AG04450 (cell line): ENCODE results near the gene ABO. TPM values are rescaled to one million over a fixed set of nuclear protein-coding genes. Genes with fewer than 3 reads are reported as not detected.
"Not testable (repeated sequence)": the region's sequence is repeated elsewhere in the genome, so short reads cannot be mapped to it uniquely, and the experiment has no call there.

ENCODE experiments used
- CTCF ChIA-PET: fragments of 300-600, 350-600 bp; formaldehyde crosslinking; extraction: SDS; loops from one replicate; lab custom pipeline; 2022; ENCODE audit warnings: antibody characterized with exemption, inconsistent platforms; lab: Charles Lee
- POLR2A ChIA-PET: fragments of 350-600 bp; formaldehyde crosslinking; extraction: SDS; loops from one replicate; lab custom pipeline; 2021; ENCODE audit warnings: antibody characterized with exemption, inconsistent platforms; lab: Yijun Ruan, JAX
- DNase-seq: peaks from one replicate; pipeline ENCODE4 v3.0.0-alpha.2; 2011; ENCODE audit warnings: low read depth, low spot score
- H3K27ac ChIP-seq: one replicate; pipeline ENCODE4 v1.5.1; 2012; ENCODE audit warnings: low read depth, low read length, control low read depth
- H3K27me3 ChIP-seq: one replicate; pipeline ENCODE4 v1.6.0; 2012; ENCODE audit warnings: low read length; ENCODE audit not compliant: control insufficient read depth, insufficient read depth
- H3K4me3 ChIP-seq: 2 replicates; pipeline ENCODE4 v1.5.1; 2011; ENCODE audit warnings: mild to moderate bottlenecking, low read depth, low read length, control low read depth
- H3K9me3 ChIP-seq: 2 replicates; pipeline ENCODE4 v1.5.1; 2012; ENCODE audit warnings: low read length; ENCODE audit not compliant: control insufficient read depth, insufficient read depth
- polyA plus RNA-seq: library from polyadenylated mRNA; depleted of rRNA; stranded (reverse); fragments of >200 nt; gene quantifications from 2 replicates; pipeline ENCODE4 v1.2.3, GENCODE V29; 2011
- TF ChIP-seq, protein P1 (sequence below): IDR thresholded peaks from 2 replicates; pipeline ENCODE4 v1.5.1; 2011; ENCODE audit warnings: low read depth, low read length, control low read depth, inconsistent platforms

ABO gene
- polyA plus RNA-seq, 1 experiment = not detected

DNA sequence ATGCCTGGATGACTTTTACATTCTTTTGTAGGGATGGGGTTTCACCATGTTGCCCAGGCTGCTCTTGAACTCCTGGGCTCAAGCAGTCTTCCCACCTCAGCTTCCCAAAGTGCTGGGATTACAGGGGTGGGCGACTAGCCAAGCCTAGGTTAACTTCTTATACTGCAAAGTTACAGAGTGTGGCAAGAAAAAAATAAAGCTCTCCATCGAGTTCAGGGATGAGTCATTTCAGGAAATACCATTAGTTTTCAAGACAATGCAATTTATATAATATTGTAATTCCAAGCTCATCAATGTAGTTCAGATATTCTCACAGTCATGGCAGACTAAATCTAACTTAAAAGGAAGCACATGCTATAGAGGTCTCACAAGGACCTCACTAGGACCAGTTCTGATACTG is 11.5 kb upstream of the ABO start:
- Histone ChIP-seq H3K27ac (no peak overlapping the region), H3K27me3 (peaks cover 2% of the 10 kb centered on the region), H3K4me3 (no peak overlapping the region), H3K9me3 (peaks cover 10% of the 10 kb centered on the region)
- POLR2A ChIA-PET = interaction anchor here (0.6 kb wide), 1 partner anchor 41 kb away, joined by 5 read pairs; no protein-coding TSS in a partner anchor
- CTCF ChIA-PET = no interaction called here
- DNase-seq = no peak
- TF ChIP-seq, protein P1, sequence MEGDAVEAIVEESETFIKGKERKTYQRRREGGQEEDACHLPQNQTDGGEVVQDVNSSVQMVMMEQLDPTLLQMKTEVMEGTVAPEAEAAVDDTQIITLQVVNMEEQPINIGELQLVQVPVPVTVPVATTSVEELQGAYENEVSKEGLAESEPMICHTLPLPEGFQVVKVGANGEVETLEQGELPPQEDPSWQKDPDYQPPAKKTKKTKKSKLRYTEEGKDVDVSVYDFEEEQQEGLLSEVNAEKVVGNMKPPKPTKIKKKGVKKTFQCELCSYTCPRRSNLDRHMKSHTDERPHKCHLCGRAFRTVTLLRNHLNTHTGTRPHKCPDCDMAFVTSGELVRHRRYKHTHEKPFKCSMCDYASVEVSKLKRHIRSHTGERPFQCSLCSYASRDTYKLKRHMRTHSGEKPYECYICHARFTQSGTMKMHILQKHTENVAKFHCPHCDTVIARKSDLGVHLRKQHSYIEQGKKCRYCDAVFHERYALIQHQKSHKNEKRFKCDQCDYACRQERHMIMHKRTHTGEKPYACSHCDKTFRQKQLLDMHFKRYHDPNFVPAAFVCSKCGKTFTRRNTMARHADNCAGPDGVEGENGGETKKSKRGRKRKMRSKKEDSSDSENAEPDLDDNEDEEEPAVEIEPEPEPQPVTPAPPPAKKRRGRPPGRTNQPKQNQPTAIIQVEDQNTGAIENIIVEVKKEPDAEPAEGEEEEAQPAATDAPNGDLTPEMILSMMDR = no peak

DNA sequence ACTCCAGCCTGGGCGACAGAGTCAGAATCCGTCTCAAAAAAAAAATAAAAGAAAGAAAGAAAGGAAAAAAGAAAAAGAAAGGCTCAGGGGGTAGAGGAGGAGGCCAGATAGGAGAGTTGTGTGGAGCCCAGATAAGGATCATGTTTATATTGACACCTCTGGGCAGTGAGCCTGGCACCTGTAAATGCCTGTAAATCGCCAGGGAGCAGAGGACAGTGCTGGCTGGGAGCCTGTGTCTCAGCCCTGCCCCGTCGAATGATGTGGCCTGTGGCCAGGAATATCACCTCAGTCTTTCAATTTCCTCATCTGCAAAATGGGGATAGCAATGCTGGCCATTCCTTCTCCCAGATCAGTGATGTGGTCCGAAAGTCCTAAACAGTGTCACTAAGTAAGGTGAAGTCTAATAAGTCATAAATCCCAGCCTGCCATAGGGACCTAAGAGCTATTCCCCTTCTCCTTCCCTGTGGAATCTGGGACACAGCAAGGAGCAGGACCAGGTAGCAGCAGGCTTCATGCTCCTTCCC is 10.3 kb upstream of the ABO start:
- ChIA-PET CTCF (no interaction called here), POLR2A (no interaction called here)
- peaks cover 5% of the 10 kb centered on the region; the same call in 1 of the 2 replicates for H3K9me3 ChIP-seq
- H3K4me3 ChIP-seq = no peak overlapping the region
- no peak overlapping the region for H3K27ac ChIP-seq
- no peak for DNase-seq
- peaks cover 10% of the 10 kb centered on the region for H3K27me3 ChIP-seq
- TF ChIP-seq, protein P1 = no peak

DNA sequence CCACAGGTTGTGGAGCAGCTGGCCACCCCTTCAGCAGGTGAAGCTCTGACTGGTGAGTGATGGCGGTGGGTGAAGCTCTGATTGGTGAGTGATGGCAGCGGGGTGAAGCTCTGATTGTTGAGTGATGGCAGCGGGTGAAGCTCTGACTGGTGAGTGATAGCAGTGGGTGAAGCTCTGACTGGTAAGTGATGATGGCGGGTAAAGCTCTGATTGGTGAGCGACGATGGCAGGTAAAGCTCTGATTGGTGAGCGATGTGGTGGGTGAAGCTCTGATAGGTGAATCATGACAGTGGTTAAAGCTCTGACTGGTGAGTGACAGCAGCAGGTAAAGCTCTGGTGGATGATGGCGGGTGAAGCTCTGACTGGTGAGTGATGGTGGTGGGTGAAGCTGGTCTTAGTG is 9.4 kb upstream of the ABO start:
- Histone ChIP-seq H3K27ac (no peak overlapping the region), H3K27me3 (peaks cover 18% of the 10 kb centered on the region), H3K4me3 (no peak overlapping the region), H3K9me3 (peaks cover 3% of the 10 kb centered on the region; the same call in 1 of the 2 replicates)
- CTCF ChIA-PET = no interaction called here
- TF ChIP-seq, protein P1 = no peak
- POLR2A ChIA-PET = no interaction called here
- DNase-seq = no peak

DNA sequence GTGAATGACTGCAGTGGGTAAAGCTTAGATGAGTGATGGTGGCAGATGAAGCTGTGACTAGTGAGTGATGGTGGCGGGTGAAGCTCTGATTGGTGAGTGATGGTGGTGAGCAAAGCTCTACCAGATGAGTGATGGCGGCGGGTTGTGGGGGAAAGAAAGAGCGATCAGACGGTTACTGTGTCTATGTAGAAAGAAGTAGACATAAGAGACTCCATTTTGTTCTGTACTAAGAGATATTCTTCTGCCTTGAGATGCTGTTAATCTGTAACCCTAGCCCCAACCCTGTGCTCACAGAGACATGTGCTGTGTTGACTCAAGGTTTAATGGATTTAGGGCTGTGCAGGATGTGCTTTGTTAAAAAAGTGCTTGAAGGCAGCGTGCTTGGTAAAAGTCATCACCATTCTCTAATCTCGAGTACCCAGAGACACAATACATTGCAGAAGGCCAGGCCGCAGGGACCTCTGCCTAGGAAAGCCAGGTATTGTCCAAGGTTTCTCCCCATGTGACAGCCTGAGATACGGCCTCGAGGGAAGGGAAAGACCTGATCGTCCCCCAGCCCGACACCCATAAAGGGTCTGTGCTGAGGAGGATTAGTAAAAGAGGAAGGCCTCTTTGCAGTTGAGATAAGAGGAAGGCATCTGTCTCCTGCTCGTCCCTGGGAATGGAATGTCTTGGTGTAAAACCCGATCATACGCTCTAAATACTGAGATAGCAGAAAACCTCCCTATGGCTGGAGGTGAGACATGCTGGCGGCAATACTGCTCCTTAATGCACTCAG is 8.4 kb upstream of the ABO start:
- POLR2A ChIA-PET, H3K27ac ChIP-seq, DNase-seq, CTCF ChIA-PET, H3K4me3 ChIP-seq, H3K9me3 ChIP-seq: not testable (repeated sequence)
- H3K27me3 ChIP-seq = peaks cover 21% of the 10 kb centered on the region

DNA sequence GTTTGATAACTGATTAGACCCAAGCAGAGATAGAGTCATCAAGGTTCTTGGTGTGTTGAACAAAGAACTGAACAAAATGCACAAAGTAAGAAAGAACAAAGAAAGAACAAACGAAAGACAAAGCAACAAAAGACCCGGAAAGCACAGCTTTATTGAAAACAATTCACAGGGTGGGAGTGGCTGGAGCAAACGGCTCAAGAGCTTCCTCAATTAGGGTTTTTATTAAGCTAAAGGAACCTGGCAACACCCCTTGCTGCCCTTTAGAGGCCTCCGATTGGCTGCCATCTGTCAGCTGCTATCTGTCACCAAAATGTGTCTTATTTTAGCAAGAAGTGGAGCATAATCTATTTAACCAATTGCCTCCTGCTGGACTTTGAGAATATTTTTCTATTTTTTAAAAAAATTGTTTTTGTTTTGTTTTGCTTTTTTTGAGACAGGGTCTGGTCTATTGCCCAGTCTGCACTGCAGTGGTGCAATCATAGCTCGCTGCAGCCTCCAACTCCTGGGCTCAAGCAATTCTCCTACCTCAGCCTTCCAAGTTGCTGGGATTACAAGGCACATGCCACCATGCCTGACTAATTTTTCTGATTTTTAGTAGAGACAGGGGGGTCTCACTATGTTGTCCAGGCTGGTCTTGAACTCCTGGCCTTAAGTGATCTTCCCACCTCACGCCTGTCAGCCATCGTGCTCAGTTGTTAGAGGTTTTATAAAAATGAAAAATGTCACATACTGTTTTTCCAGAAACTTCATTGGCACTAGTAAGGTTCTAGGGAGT is 7.7 kb upstream of the ABO start:
- H3K4me3 ChIP-seq = no peak overlapping the region
- H3K27me3 ChIP-seq = peaks cover 28% of the 10 kb centered on the region
- POLR2A ChIA-PET = no interaction called here
- TF ChIP-seq, protein P1 = no peak
- CTCF ChIA-PET = no interaction called here
- H3K27ac ChIP-seq = no peak overlapping the region
- no peaks in the 10 kb centered on the region for H3K9me3 ChIP-seq
- DNase-seq = no peak
